ENCODE results near the gene RAB11FIP2. TPM values are rescaled to one million over a fixed set of nuclear protein-coding genes. Genes with fewer than 3 reads are reported as not detected.

Gene RAB11FIP2
- total RNA-seq, 3 donors from 2014 or later (not counting 1 experiment from before 2014, with no cell fraction given), result 30.1 to 37.1 (median 32.1) TPM

GRCh38 chr10:118020365-118020764 lies 26.4 kb downstream of the RAB11FIP2 start:
- no peak overlapping the region for H3K27ac ChIP-seq (ENCODE audit: low read length)
- H3K4me1 Mint-ChIP-seq, result no peaks in the 10 kb centered on the region
- DNase-seq (no peak), ATAC-seq (no peak)
- H3K9me3 Mint-ChIP-seq, result no peaks in the 10 kb centered on the region
- H3K36me3 ChIP-seq (ENCODE audit: control insufficient read depth, insufficient read depth, low read length), result peaks cover 5% of the 10 kb centered on the region
- H3K4me3 ChIP-seq (ENCODE audit: low read length), result no peak overlapping the region
- H3K4me1 ChIP-seq (ENCODE audit: control insufficient read depth, insufficient read depth, low read length), result no peaks in the 10 kb centered on the region
- no peaks in the 10 kb centered on the region for H3K9me3 ChIP-seq (ENCODE audit: control insufficient read depth, insufficient read depth, low read length)
- 97% methylated on average over 2 of the region's 3 CpGs for WGBS (ENCODE audit: insufficient coverage)
- H3K27ac Mint-ChIP-seq, result no peak overlapping the region
- no peaks in the 10 kb centered on the region for H3K27me3 ChIP-seq (ENCODE audit: control insufficient read depth, insufficient read depth, low read length)
- no peaks in the 10 kb centered on the region for H3K27me3 Mint-ChIP-seq (ENCODE audit: low read depth in 2 of 2)
- H3K36me3 Mint-ChIP-seq, result no peaks in the 10 kb centered on the region
- intact Hi-C loops (cut with micrococcal nuclease), result no loop called here
- no peak overlapping the region for H3K4me3 Mint-ChIP-seq
- TF ChIP-seq CTCF (IDR thresholded peaks at IDR 0.05), result no peak

- no peak overlapping the region for H3K27ac ChIP-seq (ENCODE audit: low read length)
- H3K36me3 Mint-ChIP-seq, result no peaks in the 10 kb centered on the region
- no peak overlapping the region for H3K4me3 Mint-ChIP-seq
- intact Hi-C loops (cut with micrococcal nuclease), result no loop called here
- no peak for TF ChIP-seq CTCF (IDR thresholded peaks at IDR 0.05)
- H3K9me3 ChIP-seq (ENCODE audit: control insufficient read depth, insufficient read depth, low read length), result no peaks in the 10 kb centered on the region
- H3K9me3 Mint-ChIP-seq, result no peaks in the 10 kb centered on the region
- no peak overlapping the region for H3K27ac Mint-ChIP-seq
- H3K27me3 ChIP-seq (ENCODE audit: control insufficient read depth, insufficient read depth, low read length), result no peaks in the 10 kb centered on the region
- H3K4me1 ChIP-seq (ENCODE audit: control insufficient read depth, insufficient read depth, low read length), result no peaks in the 10 kb centered on the region
- H3K4me1 Mint-ChIP-seq, result no peaks in the 10 kb centered on the region
- DNase-seq (no peak), ATAC-seq (no peak)
- H3K36me3 ChIP-seq (ENCODE audit: control insufficient read depth, insufficient read depth, low read length), result peaks cover 10% of the 10 kb centered on the region
- no peak overlapping the region for H3K4me3 ChIP-seq (ENCODE audit: low read length)
- 85% methylated on average over 5 of the region's 5 CpGs for WGBS (ENCODE audit: insufficient coverage)
- no peaks in the 10 kb centered on the region for H3K27me3 Mint-ChIP-seq (ENCODE audit: low read depth in 2 of 2)
Observed at GRCh38 chr10:118017850-118018249, 28.9 kb downstream of the RAB11FIP2 start.

- intact Hi-C loops (cut with micrococcal nuclease), result no loop called here
- WGBS (ENCODE audit: insufficient coverage), result 98% methylated on average over 11 of the region's 12 CpGs
Observed at GRCh38 chr10:118017071-118017740, 29.5 kb downstream of the RAB11FIP2 start.

More at GRCh38 chr10:118017071-118017740, 29.5 kb downstream of the RAB11FIP2 start:
- Histone ChIP-seq H3K4me3 (ENCODE audit: low read length) (no peak overlapping the region), H3K27me3 (ENCODE audit: control insufficient read depth, insufficient read depth, low read length) (no peaks in the 10 kb centered on the region), H3K27ac (ENCODE audit: low read length) (no peak overlapping the region), H3K4me1 (ENCODE audit: control insufficient read depth, insufficient read depth, low read length) (no peaks in the 10 kb centered on the region), H3K36me3 (ENCODE audit: control insufficient read depth, insufficient read depth, low read length) (peaks cover 10% of the 10 kb centered on the region), H3K9me3 (ENCODE audit: control insufficient read depth, insufficient read depth, low read length) (no peaks in the 10 kb centered on the region)
- ATAC-seq (no peak), DNase-seq (no peak)
- no peak overlapping the region for H3K27ac Mint-ChIP-seq
- TF ChIP-seq CTCF (IDR thresholded peaks at IDR 0.05), result no peak
- H3K27me3 Mint-ChIP-seq (ENCODE audit: low read depth in 2 of 2), result no peaks in the 10 kb centered on the region
- no peak overlapping the region for H3K4me3 Mint-ChIP-seq
- H3K36me3 Mint-ChIP-seq, result no peaks in the 10 kb centered on the region
- H3K4me1 Mint-ChIP-seq, result no peaks in the 10 kb centered on the region
- no peaks in the 10 kb centered on the region for H3K9me3 Mint-ChIP-seq
